Raji (cell line): Measurements from ENCODE around the gene LRRK2.

Source experiments
- POLR2A ChIP-seq: IDR thresholded peaks from 2 replicates; pipeline ENCODE4 v1.6.1; 2011; ENCODE audit warnings: low read depth, low read length, control low read depth; ENCODE audit not compliant: insufficient read depth

LRRK2 gene

DNA sequence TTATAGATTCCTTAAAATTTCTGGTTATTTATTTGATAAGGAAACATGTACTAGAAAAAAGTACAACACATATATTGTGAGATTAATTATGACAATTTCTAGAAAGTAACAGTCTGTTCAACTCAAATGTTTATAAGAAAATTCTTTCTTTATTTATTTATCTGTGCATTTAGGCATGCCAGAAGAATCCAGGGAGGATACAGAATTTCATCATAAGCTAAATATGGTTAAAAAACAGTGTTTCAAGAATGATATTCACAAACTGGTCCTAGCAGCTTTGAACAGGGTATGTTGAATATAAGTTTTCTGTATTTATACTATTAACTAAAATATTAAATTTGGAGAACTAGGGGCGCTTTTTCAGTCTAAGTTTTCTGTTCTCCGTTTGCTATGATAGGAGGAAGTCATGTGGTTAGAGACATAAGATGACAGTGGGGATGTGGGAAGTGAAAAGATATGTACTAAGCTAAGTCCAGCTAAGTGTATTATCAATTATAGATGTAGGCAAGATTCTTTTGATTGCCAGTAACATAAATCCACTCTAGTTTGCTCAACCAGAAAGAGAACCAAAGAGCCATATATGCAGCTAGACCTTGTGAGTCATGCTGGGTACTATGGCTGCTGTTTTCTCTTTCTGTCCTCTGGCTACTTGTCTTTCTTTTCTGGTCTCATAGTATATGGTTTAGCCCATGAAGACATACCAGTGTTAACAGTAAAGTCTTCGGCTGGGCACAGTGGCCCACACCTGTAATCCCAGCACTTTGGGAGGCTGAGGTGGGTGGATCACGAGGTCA is 39.0 kb downstream of the LRRK2 start:
- TF ChIP-seq POLR2A = no peak

DNA sequence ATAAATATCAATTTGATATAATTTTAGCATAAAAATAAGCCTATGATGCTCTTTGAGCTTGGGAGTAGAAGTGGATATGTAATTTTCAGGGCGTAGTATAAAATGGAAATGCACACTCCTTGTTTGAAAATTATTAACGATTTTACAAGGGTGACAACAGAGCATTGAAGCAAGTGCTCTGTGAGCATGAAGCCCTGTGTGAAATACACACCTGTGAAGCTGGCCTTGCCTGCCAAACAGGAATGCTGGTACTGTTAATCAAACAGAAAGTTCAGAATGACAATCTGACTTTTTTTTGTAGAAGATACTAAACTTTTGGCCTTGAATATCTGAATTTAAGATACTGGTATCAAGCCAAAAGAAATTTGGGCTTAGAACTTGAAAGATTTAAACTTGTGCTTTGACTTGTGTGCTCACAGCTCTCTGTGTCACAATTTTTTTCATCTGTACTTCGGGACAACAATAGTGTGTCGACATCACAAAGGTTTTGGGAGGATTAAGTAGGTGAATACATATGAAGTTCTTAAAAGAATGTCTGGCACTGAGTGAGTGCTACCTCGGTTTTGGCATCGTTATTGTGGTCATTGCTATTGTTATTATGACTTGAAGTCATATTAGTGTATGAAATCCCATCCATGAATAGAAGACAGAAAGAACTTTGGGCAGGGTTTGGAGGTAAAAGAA is 47.3 kb downstream of the LRRK2 start:
- TF ChIP-seq POLR2A = no peak

DNA sequence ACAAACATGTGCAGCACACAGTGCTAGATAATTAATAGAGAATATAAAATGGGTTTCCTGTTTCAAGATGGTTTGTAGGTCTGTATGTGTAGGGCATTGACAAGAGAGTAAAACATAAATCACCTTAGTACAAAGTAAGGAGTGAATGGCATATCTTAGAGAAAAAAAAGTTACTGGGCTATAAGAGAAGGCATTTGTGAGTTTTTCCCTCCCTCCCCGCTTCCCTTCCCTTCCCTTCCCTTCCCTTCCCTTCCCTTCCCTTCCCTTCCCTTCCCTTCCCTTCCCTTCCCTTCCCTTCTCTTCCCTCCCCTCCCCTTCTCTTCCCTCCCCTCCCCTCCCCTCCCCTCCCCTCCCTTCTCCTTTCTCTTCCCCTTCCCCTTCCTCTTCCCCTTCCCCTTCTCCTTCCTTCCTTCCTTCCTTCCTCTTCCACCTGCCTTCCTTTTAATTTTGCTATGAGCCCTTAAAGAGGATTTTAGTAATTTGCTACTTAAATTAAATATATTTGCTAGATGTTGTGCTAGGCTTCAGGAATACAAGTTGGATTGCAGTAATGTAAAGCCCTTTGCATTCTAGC is 57.1 kb downstream of the LRRK2 start:
- no peak for TF ChIP-seq POLR2A

DNA sequence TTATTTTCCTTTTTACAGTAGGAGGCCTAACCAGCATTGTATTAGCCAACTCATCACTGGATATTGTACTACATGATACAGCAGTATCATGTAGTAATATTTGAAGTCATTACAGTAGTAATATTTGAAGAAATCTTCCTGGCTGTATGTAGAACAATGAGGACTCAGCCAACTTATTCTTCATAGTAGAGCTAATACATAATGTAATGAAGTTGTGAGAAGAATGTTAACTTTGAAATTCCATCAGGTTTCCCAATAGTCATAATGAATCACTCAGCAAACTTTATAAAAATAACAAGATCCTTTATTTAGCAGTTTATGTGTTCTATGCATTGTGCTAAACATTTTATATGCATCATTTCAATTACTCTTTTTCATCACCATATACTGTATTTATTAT is 61.8 kb downstream of the LRRK2 start:
- no peak for TF ChIP-seq POLR2A

DNA sequence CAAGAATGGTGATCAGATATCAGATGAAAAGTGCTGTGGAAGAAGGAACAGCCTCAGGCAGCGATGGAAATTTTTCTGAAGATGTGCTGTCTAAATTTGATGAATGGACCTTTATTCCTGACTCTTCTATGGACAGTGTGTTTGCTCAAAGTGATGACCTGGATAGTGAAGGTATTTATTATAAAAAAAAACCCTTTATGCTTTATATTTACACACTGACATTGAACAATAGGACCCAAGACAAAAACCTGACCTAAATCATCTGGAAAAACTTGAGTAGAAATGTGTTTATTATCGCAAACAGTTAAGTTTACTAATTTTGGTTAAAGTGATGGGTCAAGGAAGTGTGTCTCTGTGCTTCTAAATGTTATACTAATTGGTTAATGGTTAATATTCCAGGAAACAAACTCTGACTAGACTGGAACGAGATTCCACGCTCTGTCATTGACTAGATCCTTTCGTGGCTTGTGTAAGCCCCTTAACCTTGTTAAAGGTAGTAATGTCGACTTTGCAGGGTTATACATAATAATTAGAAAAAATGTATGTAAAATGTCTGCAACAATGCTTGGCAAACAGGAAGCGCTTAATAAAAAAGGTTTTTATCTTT is 62.7 kb downstream of the LRRK2 start:
- TF ChIP-seq POLR2A = no peak

DNA sequence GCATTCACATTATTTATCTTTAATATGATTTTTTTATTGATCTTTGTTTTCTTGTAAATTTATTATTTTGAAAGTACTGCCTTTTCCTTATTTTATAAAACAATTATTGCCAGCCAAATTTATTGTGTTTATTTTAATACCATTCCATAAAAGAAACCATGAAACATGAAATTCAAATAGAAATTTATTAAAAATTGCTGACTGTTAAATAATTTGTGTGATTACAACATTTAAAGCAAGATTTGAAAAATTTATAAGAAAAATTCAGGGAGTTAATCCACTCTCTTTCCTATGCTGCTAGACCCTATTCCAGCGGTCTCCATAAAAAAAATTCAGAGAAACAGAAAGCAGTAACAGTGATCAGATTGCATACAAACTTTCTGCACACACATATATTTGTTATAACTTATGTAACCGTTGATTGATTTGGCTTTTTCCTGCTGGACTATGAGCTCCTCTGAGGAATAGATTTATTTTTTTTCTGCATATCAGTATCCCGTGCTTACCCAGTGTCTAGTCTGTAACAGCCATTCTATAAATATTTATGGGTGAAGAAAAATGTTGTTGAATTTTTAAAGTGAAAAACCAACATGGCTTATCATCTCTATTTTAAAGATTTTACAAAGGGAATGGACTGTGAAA is 68.1 kb downstream of the LRRK2 start:
- no peak for TF ChIP-seq POLR2A

DNA sequence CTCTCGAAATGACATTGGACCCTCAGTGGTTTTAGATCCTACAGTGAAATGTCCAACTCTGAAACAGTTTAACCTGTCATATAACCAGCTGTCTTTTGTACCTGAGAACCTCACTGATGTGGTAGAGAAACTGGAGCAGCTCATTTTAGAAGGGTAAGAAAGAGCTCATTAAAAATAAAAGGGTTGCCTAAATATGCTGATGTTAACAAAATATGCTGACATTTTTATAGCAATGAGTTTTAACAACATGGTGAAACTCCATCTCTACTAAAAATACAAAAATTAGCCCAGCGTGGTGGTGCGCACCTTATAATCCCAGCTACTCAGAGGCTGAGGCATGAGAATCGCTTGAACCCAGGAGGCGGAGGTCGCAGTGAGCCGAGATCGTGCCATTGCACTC is 73.5 kb downstream of the LRRK2 start:
- TF ChIP-seq POLR2A = no peak

DNA sequence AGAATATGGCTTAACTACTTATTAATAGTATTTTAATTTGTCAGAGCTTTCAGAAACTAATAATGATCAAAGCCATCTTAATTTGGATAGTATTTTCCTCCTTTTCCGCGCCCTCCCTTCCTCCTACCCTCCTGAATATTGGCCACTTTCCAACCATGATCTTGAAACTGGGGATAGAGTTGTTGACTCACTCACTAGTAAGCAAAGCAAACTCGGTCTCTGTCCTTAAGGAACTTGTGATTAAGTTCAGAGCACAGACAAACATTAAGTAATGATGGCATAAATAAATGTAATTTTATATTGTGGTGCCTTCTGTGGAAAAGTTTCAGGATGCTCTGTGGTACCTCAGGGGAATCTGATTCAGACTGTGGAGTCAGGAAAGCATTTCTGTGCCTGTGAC is 75.7 kb downstream of the LRRK2 start:
- no peak for TF ChIP-seq POLR2A

DNA sequence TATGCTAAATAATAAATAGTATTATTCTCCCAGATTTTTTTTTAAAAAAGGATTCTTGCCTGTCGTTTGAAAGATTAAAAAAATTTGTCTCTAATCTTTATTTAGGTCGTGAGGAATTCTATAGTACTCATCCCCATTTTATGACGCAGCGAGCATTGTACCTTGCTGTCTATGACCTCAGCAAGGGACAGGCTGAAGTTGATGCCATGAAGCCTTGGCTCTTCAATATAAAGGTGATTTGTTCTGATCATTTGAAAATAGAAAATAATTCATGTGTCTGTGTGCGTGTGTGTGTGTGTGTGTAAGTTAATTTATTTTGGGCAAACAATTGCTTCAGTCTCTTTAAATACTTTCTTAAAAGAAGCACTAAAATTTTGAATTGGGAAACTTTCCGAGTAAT is 84.2 kb downstream of the LRRK2 start:
- no peak for TF ChIP-seq POLR2A

DNA sequence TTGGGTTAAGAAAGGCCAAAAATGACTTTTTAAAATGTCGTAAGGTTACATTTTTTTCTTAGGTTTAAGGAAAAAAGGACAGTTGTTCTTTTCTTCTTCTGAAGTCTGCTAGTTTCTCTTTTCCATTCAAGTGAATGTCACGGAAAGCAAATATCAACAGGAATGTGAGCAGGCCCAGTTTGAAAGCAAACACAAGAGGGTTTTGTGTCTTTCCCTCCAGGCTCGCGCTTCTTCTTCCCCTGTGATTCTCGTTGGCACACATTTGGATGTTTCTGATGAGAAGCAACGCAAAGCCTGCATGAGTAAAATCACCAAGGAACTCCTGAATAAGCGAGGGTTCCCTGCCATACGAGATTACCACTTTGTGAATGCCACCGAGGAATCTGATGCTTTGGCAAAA is 85.4 kb downstream of the LRRK2 start:
- TF ChIP-seq POLR2A = no peak

DNA sequence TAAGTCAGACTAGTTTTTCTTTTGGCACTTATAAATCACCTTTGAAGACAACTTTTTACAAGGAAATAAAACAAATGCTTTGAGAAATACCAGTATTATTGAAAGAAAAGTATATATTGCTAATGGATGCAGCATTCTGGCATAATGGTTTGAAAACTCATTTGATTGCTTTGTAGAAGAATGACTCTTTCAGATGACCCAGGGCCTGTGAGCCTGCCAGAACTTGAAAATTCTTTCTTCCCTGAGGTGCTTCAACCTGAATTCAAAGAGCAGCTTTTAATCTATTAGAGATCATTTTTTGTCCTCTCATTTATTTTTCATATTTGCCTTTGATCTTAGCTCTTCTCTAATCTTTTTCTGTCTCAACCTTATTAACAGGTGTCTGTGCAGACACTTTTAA is 87.4 kb downstream of the LRRK2 start:
- TF ChIP-seq POLR2A = no peak

DNA sequence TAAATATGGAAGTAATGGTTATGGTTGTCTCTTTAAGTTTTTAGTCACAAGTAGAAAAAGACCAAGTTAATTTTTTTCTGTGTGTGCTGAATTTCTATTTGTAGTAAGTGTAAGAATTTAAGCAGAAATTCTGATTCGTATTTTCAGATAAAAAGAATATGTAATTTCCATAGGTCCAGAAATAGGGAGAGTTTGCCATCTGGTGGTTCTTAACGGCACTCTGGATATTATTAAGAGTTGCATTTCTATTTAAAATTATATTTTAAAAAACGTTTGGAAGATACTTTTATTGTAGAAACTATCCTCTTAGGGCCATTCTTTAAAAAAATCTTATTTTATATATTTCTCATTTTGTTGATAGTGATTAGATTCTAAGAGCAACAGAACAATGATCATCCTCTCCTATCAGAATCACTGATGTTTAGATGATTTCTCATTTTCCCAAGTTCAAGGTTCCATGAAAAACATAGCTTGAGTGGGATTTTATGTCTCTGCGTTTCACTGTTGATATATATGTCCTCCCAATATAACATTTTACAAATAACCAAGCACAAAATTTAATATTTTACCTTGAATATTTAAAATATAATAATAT is 88.3 kb downstream of the LRRK2 start:
- TF ChIP-seq POLR2A = no peak

DNA sequence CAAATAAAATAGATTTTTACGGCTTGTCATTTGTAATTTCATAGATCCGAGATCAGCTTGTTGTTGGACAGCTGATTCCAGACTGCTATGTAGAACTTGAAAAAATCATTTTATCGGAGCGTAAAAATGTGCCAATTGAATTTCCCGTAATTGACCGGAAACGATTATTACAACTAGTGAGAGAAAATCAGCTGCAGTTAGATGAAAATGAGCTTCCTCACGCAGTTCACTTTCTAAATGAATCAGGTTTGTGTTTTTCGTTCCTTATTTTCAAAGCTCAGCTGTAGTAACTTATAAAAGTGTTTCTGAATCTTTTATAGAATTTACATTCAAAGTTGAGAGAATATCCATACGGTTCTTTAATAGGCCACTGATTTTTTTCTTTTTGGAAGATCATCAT is 89.1 kb downstream of the LRRK2 start:
- no peak for TF ChIP-seq POLR2A

DNA sequence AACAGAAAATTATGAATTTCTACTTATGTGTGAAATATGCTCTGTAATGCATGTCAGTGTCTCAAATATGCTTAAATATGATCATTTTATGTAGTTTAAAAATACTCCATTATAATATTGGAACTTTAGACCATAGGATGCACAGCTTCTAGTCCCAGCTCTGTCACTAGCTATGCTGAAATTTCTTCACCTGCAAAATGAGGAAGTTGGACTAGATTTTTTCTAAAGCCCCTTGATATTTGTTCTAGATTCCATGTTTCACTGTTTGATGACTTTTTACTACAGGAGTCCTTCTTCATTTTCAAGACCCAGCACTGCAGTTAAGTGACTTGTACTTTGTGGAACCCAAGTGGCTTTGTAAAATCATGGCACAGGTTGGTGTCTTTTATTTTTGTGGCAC is 90.1 kb downstream of the LRRK2 start:
- no peak for TF ChIP-seq POLR2A

DNA sequence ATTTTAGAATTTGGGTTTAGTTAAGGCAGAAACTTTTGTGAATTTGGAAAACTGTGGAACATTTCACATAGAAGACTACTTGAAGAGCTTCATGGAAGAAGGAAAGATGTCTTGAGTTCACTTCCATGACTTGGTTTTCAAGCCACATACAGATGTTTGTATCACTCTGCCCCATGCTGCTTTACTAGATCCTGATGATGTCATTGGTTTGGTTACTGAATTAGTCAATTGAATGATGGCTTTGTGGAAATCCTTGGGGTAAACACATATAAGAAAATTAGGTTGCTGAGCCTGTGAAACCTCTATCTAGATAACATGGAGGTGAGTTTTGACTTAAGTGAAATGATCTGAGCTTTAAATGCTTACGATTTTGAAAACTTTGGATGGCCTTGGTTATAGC is 90.6 kb downstream of the LRRK2 start:
- no peak for TF ChIP-seq POLR2A
